Activated T-helper 2 cell treated with anti-CD3 and anti-CD28 coated beads, Interferon-gamma antibody, Interleukin-2, Interleukin-4, amounts not matched to agents 10 μg/mL and 5 μg/mL and 100 μg/mL, durations not matched to agents 14 hours and 24 hours and 36 hours (primary cell): Measurements from ENCODE around the gene ANGPTL4. TPM values are rescaled to one million over a fixed set of nuclear protein-coding genes. Genes with fewer than 3 reads are reported as not detected.
A peak's percentile ranks its signal among the peaks of the same experiment; 100 is the strongest.
"Not testable (repeated sequence)": the region's sequence is repeated elsewhere in the genome, so short reads cannot be mapped to it uniquely, and the experiment has no call there.

Source experiments
- DNase-seq: peaks from one replicate; pipeline ENCODE4 v3.0.0; 2021; ENCODE audit warnings: low spot score
- H3K27ac Mint-ChIP-seq: one replicate; pipeline ENCODE4 v1.8.0; 2021; ENCODE audit warnings: mixed read lengths
- H3K27me3 Mint-ChIP-seq: one replicate; pipeline ENCODE4 v1.8.0; 2021; ENCODE audit warnings: low read depth, mixed read lengths
- H3K36me3 Mint-ChIP-seq: one replicate; pipeline ENCODE4 v1.8.0; 2021; ENCODE audit warnings: low read depth, mixed read lengths
- H3K4me1 Mint-ChIP-seq: one replicate; pipeline ENCODE4 v1.8.0; 2021; ENCODE audit warnings: low read depth, mixed read lengths
- H3K4me3 Mint-ChIP-seq: one replicate; pipeline ENCODE4 v1.8.0; 2021; ENCODE audit warnings: low read depth, mild to moderate bottlenecking, moderate library complexity, mixed read lengths
- H3K9me3 Mint-ChIP-seq: one replicate; pipeline ENCODE4 v1.8.0; 2021; ENCODE audit warnings: mixed read lengths
- intact Hi-C: fragments of 100-400 bp; cut with micrococcal nuclease; formaldehyde crosslinking; loops from one replicate; pipeline ENCODE4 v1.15.1; 2023
- total RNA-seq: library from RNA; stranded (reverse); gene quantifications from 2 replicates; pipeline ENCODE4 v1.2.3, GENCODE V29; 2022

ANGPTL4 gene
- total RNA-seq, 1 donor from 2014 or later, result 7.1 TPM

- peaks cover 3% of the 10 kb centered on the region for H3K27me3 Mint-ChIP-seq
- intact Hi-C loops, result no loop called here
Measured at GRCh38 chr19:8377598-8377997, 13.6 kb downstream of the ANGPTL4 start.

GRCh38 chr19:8379156-8379891 is 15.4 kb downstream of the ANGPTL4 start:
- intact Hi-C loops, H3K4me3 Mint-ChIP-seq, H3K27ac Mint-ChIP-seq, H3K36me3 Mint-ChIP-seq, DNase-seq, H3K4me1 Mint-ChIP-seq, H3K9me3 Mint-ChIP-seq, H3K27me3 Mint-ChIP-seq: not testable (repeated sequence)

More at GRCh38 chr19:8377598-8377997, 13.6 kb downstream of the ANGPTL4 start:
- no peak for DNase-seq
- H3K4me3 Mint-ChIP-seq, result no peak overlapping the region
- peaks cover 4% of the 10 kb centered on the region for H3K4me1 Mint-ChIP-seq
- peaks cover 4% of the 10 kb centered on the region for H3K36me3 Mint-ChIP-seq
- H3K9me3 Mint-ChIP-seq, result no peaks in the 10 kb centered on the region
- H3K27ac Mint-ChIP-seq, result no peak overlapping the region

GRCh38 chr19:8384569-8384968 is 20.6 kb downstream of the ANGPTL4 start:
- DNase-seq, H3K9me3 Mint-ChIP-seq, intact Hi-C loops, H3K27me3 Mint-ChIP-seq, H3K4me1 Mint-ChIP-seq, H3K4me3 Mint-ChIP-seq, H3K36me3 Mint-ChIP-seq: not testable (repeated sequence)
- H3K27ac Mint-ChIP-seq, result peak overlapping the region; percentile 1

- H3K36me3 Mint-ChIP-seq, H3K4me1 Mint-ChIP-seq, H3K9me3 Mint-ChIP-seq, H3K4me3 Mint-ChIP-seq, H3K27me3 Mint-ChIP-seq, intact Hi-C loops, H3K27ac Mint-ChIP-seq, DNase-seq: not testable (repeated sequence)
Measured at GRCh38 chr19:8385103-8385502, 21.1 kb downstream of the ANGPTL4 start.

GRCh38 chr19:8385566-8385965 is 21.6 kb downstream of the ANGPTL4 start:
- DNase-seq, H3K27ac Mint-ChIP-seq, intact Hi-C loops, H3K9me3 Mint-ChIP-seq, H3K4me1 Mint-ChIP-seq, H3K27me3 Mint-ChIP-seq, H3K36me3 Mint-ChIP-seq, H3K4me3 Mint-ChIP-seq: not testable (repeated sequence)

- intact Hi-C loops, H3K9me3 Mint-ChIP-seq, H3K4me3 Mint-ChIP-seq, H3K36me3 Mint-ChIP-seq, H3K4me1 Mint-ChIP-seq, DNase-seq, H3K27me3 Mint-ChIP-seq, H3K27ac Mint-ChIP-seq: not testable (repeated sequence)
Measured at GRCh38 chr19:8386419-8386818, 22.5 kb downstream of the ANGPTL4 start.

GRCh38 chr19:8386990-8387389 is 23.0 kb downstream of the ANGPTL4 start:
- Mint-ChIP-seq H3K36me3 (peaks cover 7% of the 10 kb centered on the region), H3K27me3 (no peaks in the 10 kb centered on the region), H3K4me3 (no peak overlapping the region), H3K4me1 (peaks cover 13% of the 10 kb centered on the region), H3K27ac (no peak overlapping the region), H3K9me3 (no peaks in the 10 kb centered on the region)
- no peak for DNase-seq
- intact Hi-C loops, result no loop called here

GRCh38 chr19:8387688-8388611 is 24.0 kb downstream of the ANGPTL4 start:
- H3K36me3 Mint-ChIP-seq, result peaks cover 9% of the 10 kb centered on the region
- H3K27ac Mint-ChIP-seq, result peak overlapping the region; percentile 55
- intact Hi-C loops, result no loop called here

GRCh38 chr19:8388612-8388958 is 24.6 kb downstream of the ANGPTL4 start:
- peaks cover 18% of the 10 kb centered on the region for H3K4me1 Mint-ChIP-seq
- H3K27ac Mint-ChIP-seq, result no peak overlapping the region
- intact Hi-C loops, result no loop called here
- no peaks in the 10 kb centered on the region for H3K27me3 Mint-ChIP-seq
- no peak for DNase-seq
- peaks cover 10% of the 10 kb centered on the region for H3K36me3 Mint-ChIP-seq
- no peak overlapping the region for H3K4me3 Mint-ChIP-seq
- no peaks in the 10 kb centered on the region for H3K9me3 Mint-ChIP-seq

More at GRCh38 chr19:8387688-8388611, 24.0 kb downstream of the ANGPTL4 start:
- peaks cover 16% of the 10 kb centered on the region for H3K4me1 Mint-ChIP-seq
- no peaks in the 10 kb centered on the region for H3K27me3 Mint-ChIP-seq
- no peak for DNase-seq
- H3K9me3 Mint-ChIP-seq, result no peaks in the 10 kb centered on the region
- peak overlapping the region; percentile 60 for H3K4me3 Mint-ChIP-seq

GRCh38 chr19:8389891-8390616 is 26.1 kb downstream of the ANGPTL4 start, which contains the start of gene RAB11B:
RAB11B (plus strand) TSS chr19:8390360; CDS start chr19:8390417, 57 bp downstream.
- Mint-ChIP-seq H3K27ac (peak within 1 kb of the TSS; percentile 96), H3K4me3 (peak within 1 kb of the TSS; percentile 91), H3K4me1 (peaks cover 16% of the 10 kb centered on the region), H3K9me3 (no peaks in the 10 kb centered on the region), H3K36me3 (peaks cover 10% of the 10 kb centered on the region), H3K27me3 (no peaks in the 10 kb centered on the region)
- peak; percentile 99 for DNase-seq
- intact Hi-C loops, result loop anchor here (2.0 kb wide), 1 partner anchor 55 kb away; the partner anchor contains the start of gene HNRNPM

GRCh38 chr19:8390617-8390981 is 26.6 kb downstream of the ANGPTL4 start:
- H3K4me3 Mint-ChIP-seq, result peak overlapping the region; percentile 69
- peak; percentile 91 for DNase-seq
- peaks cover 16% of the 10 kb centered on the region for H3K4me1 Mint-ChIP-seq
- H3K9me3 Mint-ChIP-seq, result no peaks in the 10 kb centered on the region
- peaks cover 10% of the 10 kb centered on the region for H3K36me3 Mint-ChIP-seq
- peak overlapping the region; percentile 60 for H3K27ac Mint-ChIP-seq
- no peaks in the 10 kb centered on the region for H3K27me3 Mint-ChIP-seq
- intact Hi-C loops, result loop anchor here (2.0 kb wide), 1 partner anchor 54 kb away; the partner anchor contains the start of gene HNRNPM

- Mint-ChIP-seq H3K27me3 (no peaks in the 10 kb centered on the region), H3K4me1 (peaks cover 20% of the 10 kb centered on the region), H3K4me3 (peak overlapping the region; percentile 69), H3K27ac (no peak overlapping the region), H3K9me3 (no peaks in the 10 kb centered on the region), H3K36me3 (peaks cover 13% of the 10 kb centered on the region)
- DNase-seq, result no peak
- intact Hi-C loops, result loop anchor here (2.0 kb wide), 1 partner anchor 53 kb away; the partner anchor contains the start of gene HNRNPM
Measured at GRCh38 chr19:8391198-8392016, 27.5 kb downstream of the ANGPTL4 start.
